ENCODE measurements around the gene ADAP2. TPM values are rescaled to one million over a fixed set of nuclear protein-coding genes. Genes with fewer than 3 reads are reported as not detected.

ADAP2 gene
- polyA plus RNA-seq, 3 donors, result 36.1 to 142 (median 39.8) TPM

DNA sequence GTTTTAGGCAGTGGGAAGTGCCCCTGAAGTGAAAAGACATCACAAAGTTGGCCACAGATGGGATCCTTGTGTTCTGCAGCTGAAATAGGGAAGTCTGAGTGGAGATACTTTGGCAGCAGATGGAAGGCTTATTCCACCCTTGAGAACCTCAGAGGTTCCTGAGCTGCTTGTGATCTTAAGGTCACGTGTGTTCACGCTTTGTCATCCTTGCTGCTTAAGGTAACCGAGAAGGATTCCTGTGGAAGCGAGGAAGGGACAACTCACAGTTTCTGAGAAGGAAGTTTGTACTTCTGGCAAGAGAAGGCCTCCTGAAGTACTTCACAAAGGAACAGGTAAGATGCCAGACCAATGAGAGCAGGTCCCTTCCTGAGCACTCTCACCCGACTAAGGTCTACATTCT lies 12.2 kb downstream of the ADAP2 start:
- Mint-ChIP-seq H3K27me3 (ENCODE audit: low read depth in 3 of 3) (peaks cover 0 to 1% (median 1%) of the 10 kb centered on the region in 3 donors), H3K4me3 (no peak overlapping the region), H3K9me3 (no peaks in the 10 kb centered on the region), H3K4me1 (peaks cover 26% of the 10 kb centered on the region), H3K27ac (peak overlapping the region in 3 of 7 donors; percentile 3 to 65 (median 48)), H3K36me3 (peaks cover 81 to 91% of the 10 kb centered on the region in 2 donors)
- no peaks in the 10 kb centered on the region for H3K79me2 ChIP-seq (ENCODE audit: insufficient read depth, low read length)
- no peaks in the 10 kb centered on the region for H3K27me3 ChIP-seq (ENCODE audit: control insufficient read depth in 2 of 2, insufficient read depth in 2 of 2, low read length in 2 of 2)
- H3K4me3 ChIP-seq (replicated peaks in 1 of 3; ENCODE audit: low read depth in 2 of 3, low read length in 3 of 3), result no peak overlapping the region
- peak overlapping the region in 1 of 2 donors; percentile 45 for H3K27ac ChIP-seq (ENCODE audit: low read depth in 1 of 2, low read length in 2 of 2)
- peaks cover 69 to 98% of the 10 kb centered on the region in 2 donors for H3K36me3 ChIP-seq (replicated peaks in 1 of 2; ENCODE audit: control insufficient read depth in 1 of 2, insufficient read depth in 2 of 2, low read length in 2 of 2)
- peaks cover 5% of the 10 kb centered on the region for H4K20me1 ChIP-seq (ENCODE audit: insufficient read depth, low read length)
- TF ChIP-seq, protein P1, sequence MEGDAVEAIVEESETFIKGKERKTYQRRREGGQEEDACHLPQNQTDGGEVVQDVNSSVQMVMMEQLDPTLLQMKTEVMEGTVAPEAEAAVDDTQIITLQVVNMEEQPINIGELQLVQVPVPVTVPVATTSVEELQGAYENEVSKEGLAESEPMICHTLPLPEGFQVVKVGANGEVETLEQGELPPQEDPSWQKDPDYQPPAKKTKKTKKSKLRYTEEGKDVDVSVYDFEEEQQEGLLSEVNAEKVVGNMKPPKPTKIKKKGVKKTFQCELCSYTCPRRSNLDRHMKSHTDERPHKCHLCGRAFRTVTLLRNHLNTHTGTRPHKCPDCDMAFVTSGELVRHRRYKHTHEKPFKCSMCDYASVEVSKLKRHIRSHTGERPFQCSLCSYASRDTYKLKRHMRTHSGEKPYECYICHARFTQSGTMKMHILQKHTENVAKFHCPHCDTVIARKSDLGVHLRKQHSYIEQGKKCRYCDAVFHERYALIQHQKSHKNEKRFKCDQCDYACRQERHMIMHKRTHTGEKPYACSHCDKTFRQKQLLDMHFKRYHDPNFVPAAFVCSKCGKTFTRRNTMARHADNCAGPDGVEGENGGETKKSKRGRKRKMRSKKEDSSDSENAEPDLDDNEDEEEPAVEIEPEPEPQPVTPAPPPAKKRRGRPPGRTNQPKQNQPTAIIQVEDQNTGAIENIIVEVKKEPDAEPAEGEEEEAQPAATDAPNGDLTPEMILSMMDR (IDR thresholded peaks at IDR 0.05), result no peak
- DNase-seq, result peak in 1 of 3 donors; percentile 11
- peaks cover 20 to 23% of the 10 kb centered on the region in 2 donors for H3K4me1 ChIP-seq (ENCODE audit: control insufficient read depth in 1 of 2, insufficient read depth in 2 of 2, low read length in 2 of 2)
- H2AFZ ChIP-seq (ENCODE audit: insufficient read depth, low read depth, low read length, poor library complexity, severe bottlenecking), result no peak overlapping the region
- 30% methylated on average over 5 of the region's 5 CpGs for WGBS (ENCODE audit: insufficient coverage)
- H3K9me3 ChIP-seq (replicated peaks in 1 of 2; ENCODE audit: control insufficient read depth in 1 of 2, insufficient read depth in 1 of 2, low read length in 2 of 2), result no peaks in the 10 kb centered on the region
- H3K9ac ChIP-seq (ENCODE audit: insufficient read depth, low read length, poor library complexity, severe bottlenecking), result no peak overlapping the region
- intact Hi-C loops (cut with micrococcal nuclease), result no loop called here
- no peak overlapping the region for H3K4me2 ChIP-seq (replicated peaks; ENCODE audit: extremely low read depth, low read length, poor library complexity, severe bottlenecking)

DNA sequence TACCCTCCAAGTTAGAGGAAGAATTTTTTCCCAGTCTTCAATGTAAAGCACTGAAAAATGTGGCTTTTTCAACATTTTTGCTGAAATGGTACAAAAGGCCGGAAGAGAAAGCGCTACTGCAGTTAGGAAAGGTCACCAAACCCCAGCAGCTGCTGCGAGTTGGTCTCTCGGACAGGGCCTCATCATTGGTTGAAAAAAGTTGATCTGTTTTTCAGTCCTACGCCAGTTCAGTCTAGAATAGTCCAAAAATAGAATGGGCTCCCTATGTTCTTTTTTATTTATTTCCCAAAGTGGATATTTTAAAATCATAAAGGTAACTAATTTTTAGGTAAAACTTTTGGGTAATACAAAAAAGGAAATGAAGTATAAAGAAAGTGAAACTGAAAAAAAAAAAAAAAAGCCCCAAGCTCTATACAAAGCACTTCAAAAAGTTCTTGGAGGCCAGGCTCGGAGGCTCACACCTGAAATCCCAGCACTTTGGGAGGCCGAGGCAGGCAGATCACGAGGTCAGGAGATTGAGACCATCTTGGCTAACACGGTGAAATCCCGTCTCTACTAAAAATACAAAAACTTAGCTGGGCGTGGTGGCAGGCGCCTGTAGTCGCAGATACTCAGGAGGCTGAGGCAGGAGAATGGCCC lies 17.4 kb downstream of the ADAP2 start:
- Mint-ChIP-seq H3K4me1 (peaks cover 25% of the 10 kb centered on the region), H3K9me3 (peaks cover 0 to 2% (median 0%) of the 10 kb centered on the region in 7 donors), H3K27me3 (ENCODE audit: low read depth in 3 of 3) (peaks cover 0 to 1% (median 0%) of the 10 kb centered on the region in 3 donors), H3K36me3 (peaks cover 77 to 93% of the 10 kb centered on the region in 2 donors), H3K27ac (peak overlapping the region; percentile 61 to 86 (median 79)), H3K4me3 (peak overlapping the region in 1 of 2 donors; percentile 39)
- WGBS (ENCODE audit: insufficient coverage), result 72% methylated on average over 5 of the region's 13 CpGs
- no peak overlapping the region for H3K4me3 ChIP-seq (replicated peaks in 1 of 3; ENCODE audit: low read depth in 2 of 3, low read length in 3 of 3)
- intact Hi-C loops (cut with micrococcal nuclease), result loop anchor here in 1 of 2 donors (5.0 kb wide), 1 partner anchor 33 kb away; the partner anchor contains the start of gene RNF135
- peaks cover 65 to 95% of the 10 kb centered on the region in 2 donors for H3K36me3 ChIP-seq (replicated peaks in 1 of 2; ENCODE audit: control insufficient read depth in 1 of 2, insufficient read depth in 2 of 2, low read length in 2 of 2)
- no peak overlapping the region for H2AFZ ChIP-seq (ENCODE audit: insufficient read depth, low read depth, low read length, poor library complexity, severe bottlenecking)
- DNase-seq, result no peak
- H3K9me3 ChIP-seq (replicated peaks in 1 of 2; ENCODE audit: control insufficient read depth in 1 of 2, insufficient read depth in 1 of 2, low read length in 2 of 2), result no peaks in the 10 kb centered on the region
- no peaks in the 10 kb centered on the region for H3K27me3 ChIP-seq (ENCODE audit: control insufficient read depth in 2 of 2, insufficient read depth in 2 of 2, low read length in 2 of 2)
- no peaks in the 10 kb centered on the region for H3K79me2 ChIP-seq (ENCODE audit: insufficient read depth, low read length)
- peak overlapping the region; percentile 54 to 76 for H3K27ac ChIP-seq (ENCODE audit: low read depth in 1 of 2, low read length in 2 of 2)
- no peaks in the 10 kb centered on the region for H4K20me1 ChIP-seq (ENCODE audit: insufficient read depth, low read length)
- TF ChIP-seq, protein P1 (IDR thresholded peaks at IDR 0.05), result no peak
- peaks cover 24 to 33% of the 10 kb centered on the region in 2 donors for H3K4me1 ChIP-seq (ENCODE audit: control insufficient read depth in 1 of 2, insufficient read depth in 2 of 2, low read length in 2 of 2)
- no peak overlapping the region for H3K9ac ChIP-seq (ENCODE audit: insufficient read depth, low read length, poor library complexity, severe bottlenecking)
- peak overlapping the region; percentile 46 for H3K4me2 ChIP-seq (replicated peaks; ENCODE audit: extremely low read depth, low read length, poor library complexity, severe bottlenecking)

Measured in CD14-positive monocyte (primary cell).